Tibial nerve (tissue), 4 donors: Measurements from ENCODE around the gene BPIFA3. TPM values are rescaled to one million over a fixed set of nuclear protein-coding genes. Genes with fewer than 3 reads are reported as not detected.

Experiments
- DNase-seq, 2 donors: peaks; one replicate each; pipeline ENCODE4 v3.0.0-alpha.2; 2019; ENCODE audit warnings: low spot score in 2 of 2
- H3K27ac ChIP-seq, 4 donors: fragments of 200-600 bp; sonication (generic) in 3 of 4; one replicate each; pipeline ENCODE4 v1.5.1; 2017 to 2019; ENCODE audit warnings: mild to moderate bottlenecking in 1 of 4
- H3K27me3 ChIP-seq, 2 donors: fragments of 200-600 bp; sonication (generic) in 1 of 2; one replicate each; pipeline versions ENCODE4 v1.5.1 to v1.6.0; 2017 to 2019
- H3K36me3 ChIP-seq, 3 donors: fragments of 200-600 bp; sonication (generic); one replicate each; pipeline ENCODE4 v1.5.1; 2018 to 2019
- H3K4me1 ChIP-seq, 4 donors: fragments of 200-600 bp; sonication (generic) in 3 of 4; one replicate each; pipeline ENCODE4 v1.5.1; 2017 to 2019
- H3K4me3 ChIP-seq, 4 donors: fragments of 200-600 bp; sonication (generic) in 3 of 4; one replicate each; pipeline ENCODE4 v1.5.1; 2017 to 2019; ENCODE audit warnings: mild to moderate bottlenecking in 1 of 4, moderate library complexity in 1 of 4
- H3K9me3 ChIP-seq, 4 donors: fragments of 200-600 bp; sonication (generic) in 3 of 4; one replicate each; pipeline ENCODE4 v1.5.1; 2017 to 2019
- CTCF ChIP-seq, 5 experiments: fragments of 200-600 bp in 3 of 5; fragments of 450-650 bp in 2 of 5; sonication (generic) in 3 of 5; IDR thresholded peaks; one replicate each; pipeline ENCODE4 v1.5.1; 2016 to 2019; ENCODE audit warnings: antibody characterized with exemption in 5 of 5, mild to moderate bottlenecking in 3 of 5, moderate library complexity in 2 of 5
- EP300 ChIP-seq, 2 donors: sonication (generic); formaldehyde crosslinking; IDR thresholded peaks; one replicate each; pipeline ENCODE4 v1.6.1; 2017; ENCODE audit warnings: antibody characterized with exemption in 2 of 2, mild to moderate bottlenecking in 1 of 2
- POLR2A ChIP-seq, 2 donors: fragments of 450-650 bp; IDR thresholded peaks; one replicate each; pipeline ENCODE4 v1.6.1; 2017; ENCODE audit warnings: antibody characterized with exemption in 2 of 2, mild to moderate bottlenecking in 2 of 2, moderate library complexity in 2 of 2
- WGBS, 2 donors: methylation state at CpG; one replicate each; pipeline ENCODE4 v1.1.5; 2018; 5-methylcytosine and 5-hydroxymethylcytosine counted together
- total RNA-seq, 4 donors: library from RNA; depleted of rRNA; stranded (reverse); fragments of >200 nt; gene quantifications; one replicate each; pipeline ENCODE4 v1.1.0, GENCODE V29; 2016

The BPIFA3 gene
- total RNA-seq, 4 donors from 2014 or later, result not detected

- Histone ChIP-seq H3K4me3 (no peak overlapping the region), H3K27me3 (no peaks in the 10 kb centered on the region), H3K9me3 (no peaks in the 10 kb centered on the region), H3K27ac (no peak overlapping the region), H3K36me3 (no peaks in the 10 kb centered on the region), H3K4me1 (no peaks in the 10 kb centered on the region)
- 20% methylated on average over 5 of the region's 5 CpGs for WGBS, 2 donors
- TF ChIP-seq EP300 (IDR thresholded peaks at IDR 0.05) (no peak), CTCF (IDR thresholded peaks at IDR 0.05) (peak in 1 of 5 experiments; percentile 21)
- DNase-seq, result no peak
These were observed 5.2 kb upstream of the BPIFA3 start for GRCh38 chr20:33211817-33212424.

- no peak for DNase-seq
- Histone ChIP-seq H3K27me3 (peaks cover 0 to 5% of the 10 kb centered on the region in 2 donors), H3K36me3 (no peaks in the 10 kb centered on the region), H3K4me3 (no peak overlapping the region), H3K27ac (no peak overlapping the region), H3K4me1 (no peaks in the 10 kb centered on the region), H3K9me3 (no peaks in the 10 kb centered on the region)
- WGBS, 2 donors, result 83 to 96% methylated on average over 4 of the region's 4 CpGs
- TF ChIP-seq POLR2A (IDR thresholded peaks at IDR 0.05), result no peak
- TF ChIP-seq EP300 (IDR thresholded peaks at IDR 0.05), result no peak
- no peak for TF ChIP-seq CTCF (IDR thresholded peaks at IDR 0.05)
These were observed 7.2 kb downstream of the BPIFA3 start for GRCh38 chr20:33224399-33224798.

GRCh38 chr20:33229843-33230242 lies 12.7 kb downstream of the BPIFA3 start:
- Histone ChIP-seq H3K9me3 (no peaks in the 10 kb centered on the region), H3K27ac (no peak overlapping the region), H3K27me3 (peaks cover 0 to 13% of the 10 kb centered on the region in 2 donors), H3K4me1 (no peaks in the 10 kb centered on the region), H3K4me3 (no peak overlapping the region), H3K36me3 (no peaks in the 10 kb centered on the region)
- TF ChIP-seq POLR2A (IDR thresholded peaks at IDR 0.05) (no peak), EP300 (IDR thresholded peaks at IDR 0.05) (no peak), CTCF (IDR thresholded peaks at IDR 0.05) (no peak)
- WGBS, 2 donors, result 33 to 39% methylated on average over 6 of the region's 6 CpGs
- no peak for DNase-seq

DNA sequence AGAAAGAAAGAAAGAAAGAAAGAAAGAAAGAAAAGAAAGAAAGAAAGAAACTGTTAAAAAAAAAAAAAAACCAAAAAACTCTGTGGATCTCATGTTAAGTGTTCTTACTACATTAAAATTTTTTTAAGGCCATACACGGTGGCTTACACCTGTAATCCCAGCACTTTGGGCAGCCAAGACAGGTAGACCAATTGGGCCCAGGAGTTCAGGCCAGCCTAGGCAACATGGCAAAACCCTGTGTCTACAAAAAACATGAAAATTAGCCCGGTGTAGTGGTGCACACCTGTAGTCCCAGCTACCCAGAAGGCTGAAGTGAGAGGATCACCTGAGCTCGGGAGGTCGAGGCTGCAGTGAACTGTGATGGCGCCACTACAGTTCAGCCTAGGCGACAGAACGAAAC lies 14.1 kb downstream of the BPIFA3 start:
- DNase-seq, result no peak
- no peaks in the 10 kb centered on the region for H3K36me3 ChIP-seq
- no peaks in the 10 kb centered on the region for H3K9me3 ChIP-seq
- 70% methylated on average over 7 of the region's 7 CpGs for WGBS, 2 donors
- H3K4me1 ChIP-seq, result no peaks in the 10 kb centered on the region
- peaks cover 0 to 8% of the 10 kb centered on the region in 2 donors for H3K27me3 ChIP-seq
- H3K4me3 ChIP-seq, result no peak overlapping the region
- TF ChIP-seq EP300 (IDR thresholded peaks at IDR 0.05) (no peak), CTCF (IDR thresholded peaks at IDR 0.05) (no peak), POLR2A (IDR thresholded peaks at IDR 0.05) (no peak)
- H3K27ac ChIP-seq, result no peak overlapping the region

- no peak overlapping the region for H3K4me3 ChIP-seq
- H3K36me3 ChIP-seq, result no peaks in the 10 kb centered on the region
- H3K27ac ChIP-seq, result no peak overlapping the region
- no peaks in the 10 kb centered on the region for H3K9me3 ChIP-seq
- no peaks in the 10 kb centered on the region for H3K4me1 ChIP-seq
- no peak for TF ChIP-seq POLR2A (IDR thresholded peaks at IDR 0.05)
- TF ChIP-seq EP300 (IDR thresholded peaks at IDR 0.05), result no peak
- TF ChIP-seq CTCF (IDR thresholded peaks at IDR 0.05), result no peak
- WGBS, 2 donors, result 29 to 45% methylated on average over 2 of the region's 2 CpGs
- no peak for DNase-seq
- peaks cover 0 to 8% of the 10 kb centered on the region in 2 donors for H3K27me3 ChIP-seq
These were observed 15.4 kb downstream of the BPIFA3 start for GRCh38 chr20:33232486-33233072.
